Effector CD8-positive, alpha-beta T cell (primary cell): ENCODE measurements around the gene CUEDC1.
"Not testable (repeated sequence)": the region's sequence is repeated elsewhere in the genome, so short reads cannot be mapped to it uniquely, and the experiment has no call there.

Experiments used
- DNase-seq: peaks from one replicate; lab custom pipeline; 2025; lab: John Stamatoyannopoulos, UW

CUEDC1 gene

GRCh38 chr17:57938061-57938502 lies 17.1 kb downstream of the CUEDC1 start:
- DNase-seq, result no peak

GRCh38 chr17:57937492-57937891 lies 17.7 kb downstream of the CUEDC1 start:
- DNase-seq, result no peak

- no peak for DNase-seq
Measured at GRCh38 chr17:57935833-57936807, 19.1 kb downstream of the CUEDC1 start.

- no peak for DNase-seq
Measured at GRCh38 chr17:57931488-57932137, 23.6 kb downstream of the CUEDC1 start.

- DNase-seq, result no peak
Measured at GRCh38 chr17:57930239-57930638, 25.0 kb downstream of the CUEDC1 start.

- DNase-seq, result no peak
Measured at GRCh38 chr17:57929386-57929785, 25.8 kb downstream of the CUEDC1 start.

- DNase-seq, result no peak
Measured at GRCh38 chr17:57928928-57929327, 26.3 kb downstream of the CUEDC1 start.

- DNase-seq, result no peak
Measured at GRCh38 chr17:57927048-57927723, 28.0 kb downstream of the CUEDC1 start.

GRCh38 chr17:57926723-57927047 lies 28.5 kb downstream of the CUEDC1 start:
- no peak for DNase-seq

- DNase-seq, result no peak
Measured at GRCh38 chr17:57925361-57925990, 29.7 kb downstream of the CUEDC1 start.

- DNase-seq, result no peak
Measured at GRCh38 chr17:57924677-57925076, 30.5 kb downstream of the CUEDC1 start.

GRCh38 chr17:57923182-57923872 lies 31.9 kb downstream of the CUEDC1 start:
- DNase-seq, result no peak

- DNase-seq, result not testable (repeated sequence)
Measured at GRCh38 chr17:57922745-57923144, 32.5 kb downstream of the CUEDC1 start.

GRCh38 chr17:57920916-57921703 lies 34.1 kb downstream of the CUEDC1 start:
- no peak for DNase-seq

GRCh38 chr17:57919918-57920317 lies 35.3 kb downstream of the CUEDC1 start:
- no peak for DNase-seq

- DNase-seq, result no peak
Measured at GRCh38 chr17:57918017-57918895, 37.0 kb downstream of the CUEDC1 start.

GRCh38 chr17:57916925-57917858 lies 38.0 kb downstream of the CUEDC1 start:
- DNase-seq, result no peak

GRCh38 chr17:57915985-57916757 lies 39.0 kb downstream of the CUEDC1 start:
- no peak for DNase-seq
